Activated T-cell treated with anti-CD3 and anti-CD28 coated beads for 24 hours (primary cell): Measurements from ENCODE around the gene PLCH1.

Source experiments
- DNase-seq: peaks from one replicate; pipeline ENCODE4 v3.0.0-alpha.2; 2020; ENCODE audit warnings: low read depth

The PLCH1 gene

GRCh38 chr3:155682426-155683343, 62.2 kb downstream of the PLCH1 start:
- DNase-seq, result no peak

- DNase-seq, result no peak
These were observed 68.5 kb downstream of the PLCH1 start for GRCh38 chr3:155676252-155676981.

GRCh38 chr3:155675094-155675493, 69.8 kb downstream of the PLCH1 start:
- DNase-seq, result no peak

- DNase-seq, result no peak
These were observed 71.5 kb downstream of the PLCH1 start for GRCh38 chr3:155673421-155673820.

GRCh38 chr3:155670335-155670734, 74.5 kb downstream of the PLCH1 start:
- DNase-seq, result no peak

- no peak for DNase-seq
These were observed 76.9 kb downstream of the PLCH1 start for GRCh38 chr3:155667988-155668387.

GRCh38 chr3:155664925-155665695, 79.8 kb downstream of the PLCH1 start:
- no peak for DNase-seq

- DNase-seq, result no peak
These were observed 81.2 kb downstream of the PLCH1 start for GRCh38 chr3:155663467-155664212.

- no peak for DNase-seq
These were observed 83.1 kb downstream of the PLCH1 start for GRCh38 chr3:155661760-155662159.

GRCh38 chr3:155661042-155661441, 83.8 kb downstream of the PLCH1 start:
- no peak for DNase-seq

- DNase-seq, result no peak
These were observed 86.1 kb downstream of the PLCH1 start for GRCh38 chr3:155658671-155659261.

- no peak for DNase-seq
These were observed 86.9 kb downstream of the PLCH1 start for GRCh38 chr3:155658006-155658405.

- no peak for DNase-seq
These were observed 87.7 kb downstream of the PLCH1 start for GRCh38 chr3:155657161-155657560.

GRCh38 chr3:155656466-155656865, 88.4 kb downstream of the PLCH1 start:
- DNase-seq, result no peak

GRCh38 chr3:155651489-155652218, 93.2 kb downstream of the PLCH1 start:
- no peak for DNase-seq

GRCh38 chr3:155648013-155648591, 96.8 kb downstream of the PLCH1 start:
- DNase-seq, result no peak

GRCh38 chr3:155647206-155647605, 97.7 kb downstream of the PLCH1 start:
- DNase-seq, result no peak

- DNase-seq, result no peak
These were observed 98.2 kb downstream of the PLCH1 start for GRCh38 chr3:155646669-155647068.

- no peak for DNase-seq
These were observed 98.7 kb downstream of the PLCH1 start for GRCh38 chr3:155646128-155646527.

GRCh38 chr3:155643581-155644165, 101.2 kb downstream of the PLCH1 start:
- DNase-seq, result no peak
